Measurements from ENCODE around the gene PSMB8. TPM values are rescaled to one million over a fixed set of nuclear protein-coding genes. Genes with fewer than 3 reads are reported as not detected.

Gene PSMB8
- total and polyA plus RNA-seq, 7 donors: 7.0 to 19.2 (median 10.3) TPM

DNA sequence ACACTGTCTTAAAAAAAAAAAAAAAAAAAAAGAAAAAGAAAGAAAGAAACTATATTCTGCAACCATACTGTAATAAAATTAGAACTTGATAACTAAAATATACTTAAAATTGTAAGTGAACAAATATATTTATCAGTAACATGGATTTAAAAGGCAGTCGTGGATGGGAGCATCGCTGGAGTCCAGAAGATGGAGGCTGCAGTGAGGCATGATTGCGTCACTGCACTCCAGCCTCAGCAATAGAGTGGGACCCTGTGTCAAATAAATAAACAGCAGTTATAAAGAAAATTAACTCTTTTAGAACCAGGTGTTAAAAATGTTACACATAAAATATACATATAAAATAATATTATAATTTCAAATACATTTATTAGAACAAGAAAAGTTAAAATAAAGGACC lies 18.9 kb upstream of the PSMB8 start:
- DNase-seq: no peak
- Histone ChIP-seq H3K27ac (no peak overlapping the region), H3K36me3 (ENCODE audit: insufficient read depth in 1 of 2, low read depth in 1 of 2) (peaks cover 0 to 10% of the 10 kb centered on the region in 2 donors), H3K9me3 (no peaks in the 10 kb centered on the region), H3K4me3 (no peak overlapping the region), H3K4me1 (no peaks in the 10 kb centered on the region), H3K27me3 (ENCODE audit: insufficient read depth in 3 of 3, low read length in 2 of 3) (no peaks in the 10 kb centered on the region)
- 84 to 86% (median 84%) methylated on average over 3 of the region's 3 CpGs for WGBS, 3 donors
- no peak for TF ChIP-seq CTCF (IDR thresholded peaks at IDR 0.05)
- ATAC-seq: no peak
- intact Hi-C loops (cut with DNase I): no loop called here

- Histone ChIP-seq H3K36me3 (ENCODE audit: insufficient read depth in 1 of 2, low read depth in 1 of 2) (peaks cover 0 to 15% of the 10 kb centered on the region in 2 donors), H3K4me3 (no peak overlapping the region), H3K27ac (no peak overlapping the region), H3K27me3 (ENCODE audit: insufficient read depth in 3 of 3, low read length in 2 of 3) (no peaks in the 10 kb centered on the region), H3K9me3 (no peaks in the 10 kb centered on the region), H3K4me1 (no peaks in the 10 kb centered on the region)
- intact Hi-C loops (cut with DNase I): no loop called here
- no peak for TF ChIP-seq CTCF (IDR thresholded peaks at IDR 0.05)
- ATAC-seq: no peak
- no peak for DNase-seq
- WGBS, 3 donors: 84 to 93% (median 88%) methylated on average over 1 of the region's 1 CpG
Measured at GRCh38 chr6:32860674-32861073, 16.8 kb upstream of the PSMB8 start.

GRCh38 chr6:32858194-32858593 lies 14.3 kb upstream of the PSMB8 start:
- Histone ChIP-seq H3K4me3 (no peak overlapping the region), H3K27ac (no peak overlapping the region), H3K27me3 (ENCODE audit: insufficient read depth in 3 of 3, low read length in 2 of 3) (no peaks in the 10 kb centered on the region), H3K36me3 (ENCODE audit: insufficient read depth in 1 of 2, low read depth in 1 of 2) (peaks cover 0 to 15% of the 10 kb centered on the region in 2 donors), H3K9me3 (no peaks in the 10 kb centered on the region), H3K4me1 (peaks cover 5% of the 10 kb centered on the region)
- intact Hi-C loops (cut with DNase I): no loop called here
- no peak for DNase-seq
- TF ChIP-seq CTCF (IDR thresholded peaks at IDR 0.05): no peak
- WGBS, 3 donors: 81 to 85% (median 85%) methylated on average over 5 of the region's 5 CpGs
- ATAC-seq: no peak

DNA sequence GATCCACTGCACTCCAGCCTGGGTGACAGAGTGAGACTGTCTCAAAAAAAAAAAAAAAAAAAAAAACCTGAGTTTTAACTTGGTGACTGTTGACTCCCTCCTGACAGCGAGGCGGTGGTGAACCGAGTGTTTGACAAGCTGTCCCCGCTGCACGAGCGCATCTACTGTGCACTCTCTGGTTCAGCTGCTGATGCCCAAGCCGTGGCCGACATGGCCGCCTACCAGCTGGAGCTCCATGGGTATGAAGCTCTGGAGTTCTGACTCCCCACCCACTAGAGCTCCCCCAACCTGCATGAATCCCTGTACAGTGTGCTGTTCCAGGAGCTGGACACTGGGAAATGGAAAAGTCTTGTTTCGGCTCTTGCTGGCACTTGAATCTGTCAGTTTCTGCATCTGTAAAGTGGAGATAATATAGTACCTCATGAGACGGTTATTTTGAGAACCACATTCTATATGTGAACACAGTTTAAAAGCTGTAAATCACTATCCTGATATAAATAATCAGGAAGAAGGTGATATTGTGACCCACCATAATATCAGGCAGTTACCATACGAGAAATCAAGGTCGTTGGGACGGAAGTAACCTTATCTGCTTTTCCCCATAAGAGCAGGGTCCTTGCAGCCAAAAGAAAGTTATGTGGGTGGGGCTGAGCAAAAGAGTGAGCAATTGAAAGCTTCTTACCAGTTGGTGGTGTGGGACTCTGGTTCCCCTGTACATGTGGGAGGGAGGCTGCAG lies 13.5 kb upstream of the PSMB8 start:
- DNase-seq (no peak), ATAC-seq (no peak)
- Histone ChIP-seq H3K9me3 (no peaks in the 10 kb centered on the region), H3K27ac (no peak overlapping the region), H3K4me1 (peaks cover 9% of the 10 kb centered on the region), H3K27me3 (ENCODE audit: insufficient read depth in 3 of 3, low read length in 2 of 3) (no peaks in the 10 kb centered on the region), H3K4me3 (no peak overlapping the region), H3K36me3 (ENCODE audit: insufficient read depth in 1 of 2, low read depth in 1 of 2) (peaks cover 0 to 15% of the 10 kb centered on the region in 2 donors)
- intact Hi-C loops (cut with DNase I): no loop called here
- no peak for TF ChIP-seq CTCF (IDR thresholded peaks at IDR 0.05)
- WGBS, 3 donors: 78 to 87% (median 82%) methylated on average over 14 of the region's 14 CpGs

All from psoas muscle (tissue), 8 donors.